ENCODE results near the gene CPED1.

Gene CPED1

DNA sequence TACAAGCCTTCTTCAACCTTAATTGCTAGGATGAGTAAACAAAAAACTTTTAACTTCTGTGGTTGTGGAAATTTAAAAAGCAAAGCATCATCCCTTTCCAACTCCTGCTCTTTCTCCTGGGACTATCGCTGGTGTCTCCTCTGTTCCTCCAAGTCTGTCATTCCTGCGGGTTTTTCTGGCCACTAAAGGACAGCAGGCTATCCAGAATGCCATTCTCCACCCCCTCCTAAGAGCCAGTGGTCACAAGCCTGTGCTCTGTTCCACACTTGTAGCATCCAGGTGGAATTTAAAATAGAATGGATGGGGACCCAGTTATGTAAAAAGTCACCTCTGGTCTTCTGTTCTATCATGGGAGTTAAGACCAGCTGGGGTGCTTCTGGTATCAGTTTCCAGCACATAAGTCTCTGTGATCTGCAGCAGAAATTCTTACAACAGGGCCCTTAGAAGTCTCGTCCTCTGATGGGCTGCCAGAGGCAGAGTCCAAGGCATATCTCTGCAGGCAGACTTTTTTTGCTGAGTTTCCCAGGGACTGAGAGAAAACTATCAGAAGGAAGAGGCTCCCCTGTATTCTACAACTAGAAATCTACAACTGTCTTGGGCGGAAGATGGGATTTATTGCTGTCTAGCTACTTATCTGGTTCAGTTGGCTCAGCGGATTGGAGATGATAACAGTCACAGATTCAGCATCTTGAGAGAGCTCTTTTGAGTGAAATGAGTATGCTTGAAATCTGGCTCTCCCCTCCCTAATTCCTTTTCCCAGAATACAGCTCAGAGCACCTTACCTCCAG is 335.2 kb downstream of the CPED1 start:
- DNase-seq (ENCODE audit: low spot score): no peak

DNA sequence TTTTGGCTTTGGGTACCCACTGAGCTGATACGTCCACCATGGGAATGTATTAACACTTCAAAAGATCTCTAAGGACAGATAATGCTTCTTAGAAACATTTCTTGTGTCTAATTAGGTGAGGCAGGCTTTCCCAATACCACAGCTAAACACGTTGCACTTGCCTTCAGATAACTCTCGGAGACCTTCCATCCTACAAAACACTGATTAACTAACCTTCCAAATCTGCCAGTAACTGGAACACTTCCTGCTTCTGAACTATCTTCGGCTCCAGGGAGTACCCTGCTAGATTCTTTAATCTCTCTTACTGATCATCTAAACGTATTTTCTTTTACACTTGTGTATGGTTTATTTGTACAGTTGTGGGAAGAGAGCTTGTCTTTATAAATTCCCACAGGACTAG is 339.2 kb downstream of the CPED1 start:
- DNase-seq (ENCODE audit: low spot score): no peak

DNA sequence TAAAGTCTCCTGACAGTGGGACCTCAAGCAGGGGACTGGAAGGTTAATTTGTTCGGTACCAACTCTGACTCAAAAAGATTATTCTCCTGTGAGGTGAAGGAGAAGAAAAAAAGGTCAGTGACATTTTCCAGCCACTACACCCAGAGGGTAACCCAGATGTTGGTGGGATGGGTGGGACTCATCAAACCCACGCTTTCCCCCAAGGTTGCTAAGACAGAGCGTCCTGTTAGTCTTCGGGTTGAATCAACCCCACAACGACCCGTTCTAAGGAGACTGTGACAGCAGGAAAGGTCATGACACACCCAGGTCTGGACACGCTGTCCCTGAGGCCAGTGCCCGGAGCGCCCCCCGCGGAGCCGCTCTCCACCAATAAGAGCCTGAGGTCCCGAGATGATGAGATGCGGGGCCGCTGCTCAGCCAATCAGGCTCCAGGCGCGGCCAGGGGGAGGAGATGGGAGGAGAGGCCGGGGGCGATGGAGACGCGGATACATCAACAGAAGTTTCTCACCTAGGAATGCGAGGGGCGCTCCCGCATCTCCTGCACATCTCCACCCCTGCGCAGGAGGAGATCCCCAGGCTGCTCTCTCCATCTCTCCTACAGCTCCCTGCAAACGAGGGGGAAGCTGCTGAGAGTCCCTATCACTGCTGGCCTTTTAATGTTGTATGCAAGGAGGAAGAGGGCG is 340.1 kb downstream of the CPED1 start, which contains the start of gene WNT16:
TSS of gene WNT16 (plus strand) at position 493 of the 683 bp plus-strand sequence. CDS start 293 bp downstream, outside the sequence.
- no peak for DNase-seq (ENCODE audit: low spot score)

DNA sequence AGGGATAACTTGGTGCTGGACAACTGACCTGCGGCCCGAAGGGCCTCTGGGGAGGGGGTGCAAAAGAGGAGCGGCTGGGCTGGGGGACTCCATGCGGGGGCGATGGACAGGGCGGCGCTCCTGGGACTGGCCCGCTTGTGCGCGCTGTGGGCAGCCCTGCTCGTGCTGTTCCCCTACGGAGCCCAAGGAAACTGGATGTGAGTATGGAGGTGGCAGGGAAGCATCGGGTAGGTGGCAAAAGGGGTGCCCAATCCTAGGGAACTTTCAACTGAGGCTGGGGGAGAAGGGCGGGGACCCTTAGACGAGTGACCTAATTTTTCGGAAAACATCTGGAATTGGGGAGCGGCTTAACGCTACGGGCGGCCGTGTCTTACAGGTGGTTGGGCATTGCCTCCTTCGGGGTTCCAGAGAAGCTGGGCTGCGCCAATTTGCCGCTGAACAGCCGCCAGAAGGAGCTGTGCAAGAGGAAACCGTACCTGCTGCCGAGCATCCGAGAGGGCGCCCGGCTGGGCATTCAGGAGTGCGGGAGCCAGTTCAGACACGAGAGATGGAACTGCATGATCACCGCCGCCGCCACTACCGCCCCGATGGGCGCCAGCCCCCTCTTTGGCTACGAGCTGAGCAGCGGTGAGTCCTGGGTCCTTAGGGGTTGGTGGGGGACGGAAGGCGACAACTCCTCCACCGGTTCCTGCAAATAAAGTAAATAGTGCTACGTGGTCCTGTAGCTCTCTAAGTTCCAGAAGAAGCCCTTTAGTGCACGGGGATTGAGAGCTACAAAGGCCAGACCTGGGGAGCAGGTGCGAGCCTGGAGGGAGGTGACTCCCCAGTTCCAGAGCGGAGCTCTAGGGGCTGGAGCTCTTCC is 340.9 kb downstream of the CPED1 start:
- no peak for DNase-seq (ENCODE audit: low spot score)

DNA sequence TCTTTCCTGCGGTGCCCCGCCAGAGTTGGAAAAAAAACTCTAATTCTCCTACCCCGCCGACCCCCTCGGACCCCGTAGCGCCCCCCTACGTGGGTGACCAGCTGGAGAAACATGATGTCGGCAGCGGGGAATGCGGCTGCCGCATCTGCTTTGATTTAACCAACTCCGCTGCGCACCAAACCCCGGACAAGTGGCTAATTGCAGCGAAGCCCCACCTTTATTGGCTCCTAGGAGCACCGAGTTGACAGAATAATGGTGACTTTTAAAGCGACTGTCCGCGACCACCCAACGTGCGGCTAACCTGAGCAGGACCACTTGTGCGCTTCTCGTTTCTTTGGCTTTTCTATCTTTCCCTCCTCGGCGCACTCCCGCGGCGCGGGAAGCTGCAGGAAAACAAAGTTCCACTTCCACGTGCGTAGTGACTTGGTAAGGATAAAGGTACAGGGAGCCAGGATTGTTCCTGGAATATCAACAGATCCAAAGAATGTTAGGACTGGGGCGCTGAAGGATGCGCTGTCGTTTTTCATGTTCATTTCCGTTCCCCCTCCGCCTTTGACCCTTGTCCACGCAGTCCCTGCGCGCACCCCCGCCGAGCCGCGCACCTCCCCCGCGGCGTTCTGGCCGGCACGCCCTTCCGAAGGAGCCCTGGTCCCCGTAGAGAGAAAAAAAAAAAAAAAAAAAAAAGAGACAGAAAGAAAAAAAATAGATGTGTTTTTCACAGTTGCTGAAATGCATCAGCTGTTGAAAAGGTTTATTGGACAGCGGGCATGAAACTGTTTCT is 341.7 kb downstream of the CPED1 start:
- DNase-seq (ENCODE audit: low spot score): no peak

DNA sequence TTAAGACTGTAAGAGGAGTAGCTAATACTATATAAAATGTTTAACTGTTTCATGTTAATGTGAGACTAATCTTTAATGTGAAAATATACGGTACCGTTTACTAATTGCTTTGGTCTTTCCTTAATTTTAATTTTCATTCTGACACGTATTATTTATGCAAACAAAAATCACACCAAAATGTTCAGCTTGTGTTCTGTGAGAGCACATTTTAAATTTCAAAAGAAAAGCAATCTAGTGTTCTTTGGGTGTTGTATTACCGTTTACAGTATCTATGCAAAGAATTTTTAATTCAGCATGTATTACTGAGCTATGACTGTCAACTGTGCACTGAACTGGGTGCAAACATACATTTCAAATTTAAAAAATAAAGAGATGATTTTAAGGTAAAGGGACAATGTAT is 342.5 kb downstream of the CPED1 start:
- DNase-seq (ENCODE audit: low spot score): no peak

GRCh38 chr7:121331574-121331973 is 343.1 kb downstream of the CPED1 start:
- no peak for DNase-seq (ENCODE audit: low spot score)

GRCh38 chr7:121334376-121334775 is 345.9 kb downstream of the CPED1 start:
- DNase-seq (ENCODE audit: low spot score): no peak

DNA sequence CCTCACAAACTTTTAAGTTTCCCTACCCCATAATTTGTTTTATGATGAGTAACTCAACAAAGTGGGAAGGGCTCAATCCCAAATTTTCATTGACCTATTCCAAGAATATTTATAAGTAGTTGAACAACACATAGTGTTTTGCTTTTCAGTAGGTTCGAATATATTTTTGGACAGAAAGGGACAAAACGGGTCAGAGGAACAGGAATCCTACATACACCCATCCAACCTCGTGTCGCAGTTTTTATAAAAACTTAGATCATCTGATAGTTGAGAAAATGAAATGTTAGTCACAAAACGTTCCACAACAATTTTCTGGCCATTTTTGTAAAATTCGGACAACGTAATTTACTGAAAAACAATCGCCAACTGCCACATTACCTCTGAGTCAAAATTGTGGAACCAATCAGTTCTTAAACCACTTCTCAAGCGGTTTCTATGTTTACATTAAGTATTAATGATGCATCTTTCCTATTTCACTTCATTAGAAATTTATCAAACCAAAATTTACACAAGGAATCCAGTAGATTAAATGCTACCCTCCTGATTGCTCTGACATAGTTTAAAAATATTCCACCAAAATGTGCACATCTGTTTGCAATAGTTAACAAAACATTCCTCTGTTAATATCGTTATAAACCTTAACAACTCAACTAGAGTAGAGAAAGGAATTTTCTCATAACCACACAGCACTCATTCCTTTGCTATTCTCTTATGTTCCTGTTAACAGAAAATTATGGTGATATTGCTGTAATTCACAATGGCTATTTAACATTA is 346.6 kb downstream of the CPED1 start:
- DNase-seq (ENCODE audit: low spot score): no peak

GRCh38 chr7:121336579-121336978 is 348.1 kb downstream of the CPED1 start:
- no peak for DNase-seq (ENCODE audit: low spot score)

DNA sequence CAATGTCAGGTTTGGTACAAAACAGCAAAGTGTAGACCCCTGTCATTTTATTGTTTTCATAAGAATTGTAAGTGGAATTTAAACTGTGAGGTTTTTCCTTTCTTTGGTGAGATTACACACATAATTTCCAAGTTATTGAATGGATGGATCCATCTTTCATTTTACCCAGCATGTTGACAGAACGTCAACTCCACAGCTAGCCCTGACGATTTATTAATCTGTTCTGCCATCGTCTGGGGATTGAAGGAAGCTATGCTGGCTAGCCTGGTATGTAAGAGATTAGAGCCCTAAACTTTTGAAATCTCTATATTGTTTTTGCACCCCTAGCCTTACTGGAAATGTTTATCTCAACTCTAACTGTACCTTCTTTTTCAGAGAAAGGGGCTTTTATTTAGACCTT is 348.9 kb downstream of the CPED1 start:
- no peak for DNase-seq (ENCODE audit: low spot score)

DNA sequence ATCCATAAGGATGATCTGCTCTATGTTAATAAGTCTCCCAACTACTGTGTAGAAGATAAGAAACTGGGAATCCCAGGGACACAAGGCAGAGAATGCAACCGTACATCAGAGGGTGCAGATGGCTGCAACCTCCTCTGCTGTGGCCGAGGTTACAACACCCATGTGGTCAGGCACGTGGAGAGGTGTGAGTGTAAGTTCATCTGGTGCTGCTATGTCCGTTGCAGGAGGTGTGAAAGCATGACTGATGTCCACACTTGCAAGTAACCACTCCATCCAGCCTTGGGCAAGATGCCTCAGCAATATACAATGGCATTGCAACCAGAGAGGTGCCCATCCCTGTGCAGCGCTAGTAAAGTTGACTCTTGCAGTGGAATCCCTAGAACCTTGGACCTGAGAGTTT is 350.6 kb downstream of the CPED1 start:
- DNase-seq (ENCODE audit: low spot score): no peak

GRCh38 chr7:121341933-121342332 is 353.4 kb downstream of the CPED1 start:
- DNase-seq (ENCODE audit: low spot score): no peak

- DNase-seq (ENCODE audit: low spot score): no peak
Observed at GRCh38 chr7:121342631-121343030, 354.1 kb downstream of the CPED1 start.

DNA sequence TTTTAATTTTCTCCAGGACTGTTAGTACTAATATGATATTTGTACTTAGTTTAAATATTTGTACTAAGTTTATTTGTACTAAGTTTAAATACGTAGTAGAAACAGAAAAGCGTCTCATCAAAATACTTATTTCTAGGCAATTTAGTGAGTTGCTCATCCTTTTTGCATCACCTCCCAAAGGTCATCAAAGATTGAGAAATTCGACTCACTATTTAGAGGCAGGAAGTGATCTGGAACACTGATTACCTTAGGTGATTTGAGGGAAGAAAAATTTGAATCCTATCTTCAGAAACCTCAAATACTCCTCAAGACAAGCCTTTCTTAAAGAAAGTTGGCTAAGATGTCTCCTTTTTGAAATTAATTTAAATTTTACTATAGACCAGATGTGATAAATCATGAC is 354.8 kb downstream of the CPED1 start:
- no peak for DNase-seq (ENCODE audit: low spot score)

- DNase-seq (ENCODE audit: low spot score): no peak
Observed at GRCh38 chr7:121344093-121344492, 355.6 kb downstream of the CPED1 start.

DNA sequence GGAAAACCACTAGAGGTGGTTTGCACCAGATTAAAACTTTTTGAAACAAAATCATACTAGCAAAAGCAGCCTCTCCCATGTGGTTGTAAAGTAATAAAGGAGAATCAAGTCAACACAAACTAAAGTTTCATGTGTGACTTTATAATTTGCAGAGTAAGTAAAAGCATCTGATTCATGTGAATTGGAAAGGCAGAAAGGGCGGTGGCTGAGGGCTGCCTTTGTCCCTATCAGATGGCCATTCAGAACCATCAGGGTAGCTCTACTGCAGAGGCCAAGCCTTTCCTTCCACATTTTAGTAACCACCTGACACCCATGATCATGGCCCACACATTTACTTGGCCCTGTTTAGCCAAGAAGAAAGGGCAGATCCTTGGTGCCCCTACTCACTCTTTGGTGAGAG is 356.0 kb downstream of the CPED1 start:
- no peak for DNase-seq (ENCODE audit: low spot score)

All from left forelimb (tissue), 1 donor.